ENCODE data around the gene LRRC10. TPM values are rescaled to one million over a fixed set of nuclear protein-coding genes. Genes with fewer than 3 reads are reported as not detected.

The LRRC10 gene
- total and polyA plus RNA-seq, 7 donors = 0.03 TPM; not detected in 6

GRCh38 chr12:69648476-69648875 lies 37.8 kb upstream of the LRRC10 start:
- no peaks in the 10 kb centered on the region for H3K36me3 ChIP-seq (ENCODE audit: insufficient read depth in 1 of 2, low read depth in 1 of 2)
- peaks cover 10% of the 10 kb centered on the region for H3K4me1 ChIP-seq
- intact Hi-C loops (cut with DNase I) = no loop called here
- H3K27ac ChIP-seq = no peak overlapping the region
- DNase-seq (no peak), ATAC-seq (peak; percentile 17 to 68 (median 53))
- TF ChIP-seq, protein P1, sequence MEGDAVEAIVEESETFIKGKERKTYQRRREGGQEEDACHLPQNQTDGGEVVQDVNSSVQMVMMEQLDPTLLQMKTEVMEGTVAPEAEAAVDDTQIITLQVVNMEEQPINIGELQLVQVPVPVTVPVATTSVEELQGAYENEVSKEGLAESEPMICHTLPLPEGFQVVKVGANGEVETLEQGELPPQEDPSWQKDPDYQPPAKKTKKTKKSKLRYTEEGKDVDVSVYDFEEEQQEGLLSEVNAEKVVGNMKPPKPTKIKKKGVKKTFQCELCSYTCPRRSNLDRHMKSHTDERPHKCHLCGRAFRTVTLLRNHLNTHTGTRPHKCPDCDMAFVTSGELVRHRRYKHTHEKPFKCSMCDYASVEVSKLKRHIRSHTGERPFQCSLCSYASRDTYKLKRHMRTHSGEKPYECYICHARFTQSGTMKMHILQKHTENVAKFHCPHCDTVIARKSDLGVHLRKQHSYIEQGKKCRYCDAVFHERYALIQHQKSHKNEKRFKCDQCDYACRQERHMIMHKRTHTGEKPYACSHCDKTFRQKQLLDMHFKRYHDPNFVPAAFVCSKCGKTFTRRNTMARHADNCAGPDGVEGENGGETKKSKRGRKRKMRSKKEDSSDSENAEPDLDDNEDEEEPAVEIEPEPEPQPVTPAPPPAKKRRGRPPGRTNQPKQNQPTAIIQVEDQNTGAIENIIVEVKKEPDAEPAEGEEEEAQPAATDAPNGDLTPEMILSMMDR (IDR thresholded peaks at IDR 0.05) = no peak
- WGBS, 3 donors = 79 to 87% (median 81%) methylated on average over 3 of the region's 3 CpGs
- H3K27me3 ChIP-seq (ENCODE audit: insufficient read depth in 3 of 3, low read length in 2 of 3) = no peaks in the 10 kb centered on the region
- no peak overlapping the region for H3K4me3 ChIP-seq
- H3K9me3 ChIP-seq = no peaks in the 10 kb centered on the region

- no peaks in the 10 kb centered on the region for H3K9me3 ChIP-seq
- no peak for ATAC-seq
- TF ChIP-seq, protein P1 (IDR thresholded peaks at IDR 0.05) = no peak
- peaks cover 17% of the 10 kb centered on the region for H3K4me1 ChIP-seq
- no peaks in the 10 kb centered on the region for H3K36me3 ChIP-seq (ENCODE audit: insufficient read depth in 1 of 2, low read depth in 1 of 2)
- 72 to 77% (median 72%) methylated on average over 4 of the region's 4 CpGs for WGBS, 3 donors
- no peaks in the 10 kb centered on the region for H3K27me3 ChIP-seq (ENCODE audit: insufficient read depth in 3 of 3, low read length in 2 of 3)
- no peak overlapping the region for H3K4me3 ChIP-seq
- intact Hi-C loops (cut with DNase I) = no loop called here
- DNase-seq = no peak
- no peak overlapping the region for H3K27ac ChIP-seq
Measured at GRCh38 chr12:69647178-69647577, 36.5 kb upstream of the LRRC10 start.

DNA sequence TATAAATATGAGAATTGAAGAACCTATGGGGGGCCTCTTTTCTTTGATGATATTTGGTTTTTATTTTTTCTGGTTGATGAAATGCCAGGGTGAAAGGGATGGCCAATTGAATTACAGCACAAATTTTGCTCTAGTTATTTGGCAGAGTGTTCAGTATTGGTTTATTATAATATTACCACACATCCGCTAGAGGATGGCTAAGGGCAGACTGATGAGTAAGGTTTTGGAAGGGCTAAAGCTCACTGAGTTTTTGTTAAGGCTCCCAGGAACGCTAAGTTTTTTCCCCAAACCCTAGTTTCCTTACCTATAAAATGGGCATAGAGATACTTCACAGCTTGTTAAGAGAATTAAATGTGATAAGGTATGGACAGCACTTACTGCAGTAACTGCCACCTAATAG lies 34.3 kb upstream of the LRRC10 start:
- no peak for DNase-seq
- no peaks in the 10 kb centered on the region for H3K9me3 ChIP-seq
- no peaks in the 10 kb centered on the region for H3K36me3 ChIP-seq (ENCODE audit: insufficient read depth in 1 of 2, low read depth in 1 of 2)
- intact Hi-C loops (cut with DNase I) = no loop called here
- TF ChIP-seq, protein P1 (IDR thresholded peaks at IDR 0.05) = no peak
- no peak overlapping the region for H3K27ac ChIP-seq
- WGBS, 3 donors = 67 to 76% (median 76%) methylated on average over 2 of the region's 2 CpGs
- H3K4me1 ChIP-seq = peaks cover 24% of the 10 kb centered on the region
- H3K4me3 ChIP-seq = no peak overlapping the region
- H3K27me3 ChIP-seq (ENCODE audit: insufficient read depth in 3 of 3, low read length in 2 of 3) = no peaks in the 10 kb centered on the region
- ATAC-seq = no peak

- H3K27me3 ChIP-seq (ENCODE audit: insufficient read depth in 3 of 3, low read length in 2 of 3) = no peaks in the 10 kb centered on the region
- H3K27ac ChIP-seq = no peak overlapping the region
- ATAC-seq (no peak), DNase-seq (no peak)
- no peaks in the 10 kb centered on the region for H3K9me3 ChIP-seq
- no peaks in the 10 kb centered on the region for H3K36me3 ChIP-seq (ENCODE audit: insufficient read depth in 1 of 2, low read depth in 1 of 2)
- no peak overlapping the region for H3K4me3 ChIP-seq
- H3K4me1 ChIP-seq = peaks cover 19% of the 10 kb centered on the region
- TF ChIP-seq, protein P1 (IDR thresholded peaks at IDR 0.05) = no peak
- intact Hi-C loops (cut with DNase I) = no loop called here
Measured at GRCh38 chr12:69644511-69644910, 33.8 kb upstream of the LRRC10 start.

- TF ChIP-seq, protein P1 (IDR thresholded peaks at IDR 0.05) = no peak
- peaks cover 14% of the 10 kb centered on the region for H3K4me1 ChIP-seq
- 26 to 44% (median 33%) methylated on average over 6 of the region's 6 CpGs for WGBS, 3 donors
- no peaks in the 10 kb centered on the region for H3K9me3 ChIP-seq
- no peaks in the 10 kb centered on the region for H3K27me3 ChIP-seq (ENCODE audit: insufficient read depth in 3 of 3, low read length in 2 of 3)
- intact Hi-C loops (cut with DNase I) = no loop called here
- DNase-seq (peak; percentile 65 to 90), ATAC-seq (peak; percentile 95 to 96 (median 95))
- no peak overlapping the region for H3K4me3 ChIP-seq
- H3K27ac ChIP-seq = peak overlapping the region; percentile 85
- no peaks in the 10 kb centered on the region for H3K36me3 ChIP-seq (ENCODE audit: insufficient read depth in 1 of 2, low read depth in 1 of 2)
Measured at GRCh38 chr12:69642531-69642930, 31.8 kb upstream of the LRRC10 start.

Data from psoas muscle (tissue), 8 donors.